Esophagus squamous epithelium (tissue), 5 donors: Measurements from ENCODE around the gene OTUD4. TPM values are rescaled to one million over a fixed set of nuclear protein-coding genes. Genes with fewer than 3 reads are reported as not detected.

ENCODE experiments used
- DNase-seq: peaks from one replicate; lab custom pipeline; 2025; lab: John Stamatoyannopoulos, UW
- H3K27ac ChIP-seq, 4 donors: fragments of 200-600 bp; sonication (generic); one replicate each; pipeline ENCODE4 v1.5.1; 2016 to 2019; ENCODE audit warnings: mild to moderate bottlenecking in 1 of 4
- H3K27me3 ChIP-seq, 4 donors: fragments of 200-600 bp; sonication (generic); 1 replicate in 3 of 4; 2 replicates in 1 of 4; pipeline versions ENCODE4 v1.5.1 to v1.6.0; 2017 to 2021; ENCODE audit warnings: antibody characterized with exemption in 1 of 4
- H3K36me3 ChIP-seq, 3 donors: fragments of 200-600 bp; sonication (generic); one replicate each; pipeline ENCODE4 v1.5.1; 2016 to 2019
- H3K4me1 ChIP-seq, 3 donors: fragments of 200-600 bp; sonication (generic); one replicate each; pipeline ENCODE4 v1.5.1; 2017 to 2019
- H3K4me3 ChIP-seq, 4 donors: fragments of 200-600 bp; sonication (generic); 1 replicate in 3 of 4; 2 replicates in 1 of 4; pipeline ENCODE4 v1.5.1; 2016 to 2019; ENCODE audit warnings: mild to moderate bottlenecking in 2 of 4, moderate library complexity in 1 of 4
- H3K9me3 ChIP-seq, 3 donors: fragments of 200-600 bp; sonication (generic); one replicate each; pipeline ENCODE4 v1.5.1; 2016 to 2019
- POLR2A ChIP-seq, 4 donors: fragments of 450-650 bp; IDR thresholded peaks; one replicate each; pipeline ENCODE4 v1.6.1; 2017; ENCODE audit warnings: antibody characterized with exemption in 4 of 4, mild to moderate bottlenecking in 4 of 4, moderate library complexity in 3 of 4
- WGBS, 2 donors: methylation state at CpG; one replicate each; pipeline ENCODE4 v1.1.5; 2018; 5-methylcytosine and 5-hydroxymethylcytosine counted together
- intact Hi-C: fragments of 100-400 bp; cut with DNase I; formaldehyde crosslinking; loops from one replicate; pipeline ENCODE4 v1.15.0; 2022
- total RNA-seq, 4 donors: library from RNA; depleted of rRNA; stranded (reverse); fragments of >200 nt; gene quantifications; one replicate each; pipeline ENCODE4 v1.1.0, GENCODE V29; 2016
- TF ChIP-seq, protein P1 (sequence below), 6 experiments: fragments of 450-650 bp in 4 of 6; fragments of 200-600 bp in 2 of 6; sonication (generic) in 2 of 6; IDR thresholded peaks; one replicate each; pipeline ENCODE4 v1.5.1; 2016 to 2019; ENCODE audit warnings: antibody characterized with exemption in 6 of 6, mild to moderate bottlenecking in 4 of 6, moderate library complexity in 4 of 6
- donor health status: DM: yes; HTN: yes; CAD: no.

Gene OTUD4
- total RNA-seq, 4 donors from 2014 or later: 15.2 to 34.0 (median 25.2) TPM

DNA sequence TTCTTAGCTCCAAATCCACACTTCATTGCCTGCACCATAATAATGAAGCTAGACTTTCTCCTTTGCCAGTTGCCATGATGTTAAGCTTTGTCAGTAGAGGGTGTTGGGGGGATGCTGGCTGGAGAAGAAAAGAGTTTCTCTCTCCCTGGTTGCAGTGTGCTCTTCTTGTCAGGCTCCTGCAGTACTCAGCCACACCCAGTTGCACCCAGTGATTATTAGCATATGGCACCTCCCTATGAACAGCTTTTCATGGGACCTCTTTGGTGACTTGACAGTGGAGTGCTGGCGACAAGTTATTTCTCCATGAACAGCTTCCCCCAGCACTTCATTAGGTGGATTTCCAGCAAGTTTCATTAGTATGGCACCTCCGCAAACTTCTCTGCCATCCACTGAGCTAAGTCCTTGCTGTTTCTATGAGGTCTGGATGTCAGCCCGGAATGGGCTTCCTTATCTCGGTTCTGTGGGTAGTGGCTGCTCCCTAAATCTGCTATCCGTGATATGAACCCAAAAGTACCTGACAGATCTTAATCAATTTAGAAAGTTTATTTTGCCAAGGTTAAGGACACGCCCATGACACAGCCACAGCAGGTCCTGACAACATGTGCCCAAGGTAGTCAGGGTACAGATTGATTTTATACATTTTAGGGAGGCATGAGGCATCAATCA lies 18.8 kb upstream of the OTUD4 start:
- no peak for TF ChIP-seq POLR2A (IDR thresholded peaks at IDR 0.05)
- Histone ChIP-seq H3K9me3 (no peaks in the 10 kb centered on the region), H3K27me3 (no peaks in the 10 kb centered on the region), H3K36me3 (no peaks in the 10 kb centered on the region), H3K4me3 (no peak overlapping the region), H3K27ac (no peak overlapping the region), H3K4me1 (no peaks in the 10 kb centered on the region)
- no peak for DNase-seq
- WGBS, 2 donors: 81% methylated on average over 6 of the region's 6 CpGs; no CpG with 5 or more reads in 1 of the 2 donors
- intact Hi-C loops: no loop called here

DNA sequence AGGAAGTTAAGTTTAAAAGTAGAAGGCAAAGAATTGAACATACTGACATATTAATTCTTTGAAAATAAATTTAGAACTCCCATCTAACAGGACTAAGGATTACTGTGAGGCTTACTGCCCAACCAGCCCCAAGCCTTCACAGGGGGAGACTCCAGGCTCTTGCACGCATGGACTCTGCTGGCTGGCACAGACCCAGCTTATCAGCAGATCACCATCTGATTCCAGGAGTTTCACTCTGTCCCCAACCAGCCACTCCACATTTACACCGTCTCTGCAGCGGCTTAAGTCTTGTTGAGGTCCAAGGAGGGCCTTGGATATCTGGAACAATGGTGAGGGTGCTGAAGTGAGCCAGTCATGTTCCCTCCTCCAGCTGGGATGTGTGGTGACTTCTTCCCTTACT lies 16.4 kb upstream of the OTUD4 start:
- intact Hi-C loops: no loop called here
- WGBS, 2 donors: 65 to 92% methylated on average over 3 of the region's 3 CpGs

GRCh38 chr4:145195167-145195952 lies 15.0 kb upstream of the OTUD4 start:
- intact Hi-C loops: no loop called here
- no peaks in the 10 kb centered on the region for H3K9me3 ChIP-seq
- H3K27ac ChIP-seq: no peak overlapping the region
- no peaks in the 10 kb centered on the region for H3K36me3 ChIP-seq
- DNase-seq: no peak
- no peaks in the 10 kb centered on the region for H3K27me3 ChIP-seq
- no peaks in the 10 kb centered on the region for H3K4me1 ChIP-seq
- H3K4me3 ChIP-seq: no peak overlapping the region
- WGBS, 2 donors: 67 to 77% methylated on average over 3 of the region's 3 CpGs
- no peak for TF ChIP-seq POLR2A (IDR thresholded peaks at IDR 0.05)
- TF ChIP-seq, protein P1, sequence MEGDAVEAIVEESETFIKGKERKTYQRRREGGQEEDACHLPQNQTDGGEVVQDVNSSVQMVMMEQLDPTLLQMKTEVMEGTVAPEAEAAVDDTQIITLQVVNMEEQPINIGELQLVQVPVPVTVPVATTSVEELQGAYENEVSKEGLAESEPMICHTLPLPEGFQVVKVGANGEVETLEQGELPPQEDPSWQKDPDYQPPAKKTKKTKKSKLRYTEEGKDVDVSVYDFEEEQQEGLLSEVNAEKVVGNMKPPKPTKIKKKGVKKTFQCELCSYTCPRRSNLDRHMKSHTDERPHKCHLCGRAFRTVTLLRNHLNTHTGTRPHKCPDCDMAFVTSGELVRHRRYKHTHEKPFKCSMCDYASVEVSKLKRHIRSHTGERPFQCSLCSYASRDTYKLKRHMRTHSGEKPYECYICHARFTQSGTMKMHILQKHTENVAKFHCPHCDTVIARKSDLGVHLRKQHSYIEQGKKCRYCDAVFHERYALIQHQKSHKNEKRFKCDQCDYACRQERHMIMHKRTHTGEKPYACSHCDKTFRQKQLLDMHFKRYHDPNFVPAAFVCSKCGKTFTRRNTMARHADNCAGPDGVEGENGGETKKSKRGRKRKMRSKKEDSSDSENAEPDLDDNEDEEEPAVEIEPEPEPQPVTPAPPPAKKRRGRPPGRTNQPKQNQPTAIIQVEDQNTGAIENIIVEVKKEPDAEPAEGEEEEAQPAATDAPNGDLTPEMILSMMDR (IDR thresholded peaks at IDR 0.05): no peak

More for the DNA sequence above, 16.4 kb upstream of the OTUD4 start:
- Histone ChIP-seq H3K9me3 (no peaks in the 10 kb centered on the region), H3K36me3 (no peaks in the 10 kb centered on the region), H3K27ac (no peak overlapping the region), H3K4me3 (no peak overlapping the region), H3K27me3 (no peaks in the 10 kb centered on the region), H3K4me1 (no peaks in the 10 kb centered on the region)
- no peak for TF ChIP-seq POLR2A (IDR thresholded peaks at IDR 0.05)
- TF ChIP-seq, protein P1 (IDR thresholded peaks at IDR 0.05): no peak
- no peak for DNase-seq

DNA sequence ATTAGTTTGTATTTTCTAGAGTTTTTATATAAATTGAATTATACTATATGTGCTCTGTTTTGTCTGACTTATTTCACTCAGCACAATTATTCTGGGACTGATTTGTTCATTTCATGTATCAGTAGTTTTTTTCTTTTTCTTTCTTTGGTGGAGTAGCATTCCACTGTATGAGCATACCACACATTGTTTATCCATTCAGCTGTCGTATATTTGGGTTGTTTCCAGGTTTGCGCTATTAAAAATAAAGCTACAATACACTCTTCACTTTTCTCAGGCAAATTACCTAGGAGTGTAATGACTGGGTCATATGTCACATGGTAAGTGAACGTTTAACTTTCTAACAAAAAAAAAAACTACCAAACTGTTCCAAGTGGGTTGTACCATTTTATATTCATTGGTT lies 9.6 kb upstream of the OTUD4 start:
- 36 to 50% methylated on average over 3 of the region's 3 CpGs for WGBS, 2 donors
- no peaks in the 10 kb centered on the region for H3K36me3 ChIP-seq
- no peak for DNase-seq
- no peak overlapping the region for H3K4me3 ChIP-seq
- no peaks in the 10 kb centered on the region for H3K9me3 ChIP-seq
- no peaks in the 10 kb centered on the region for H3K27me3 ChIP-seq
- no peak overlapping the region for H3K27ac ChIP-seq
- TF ChIP-seq, protein P1 (IDR thresholded peaks at IDR 0.05): no peak
- no peak for TF ChIP-seq POLR2A (IDR thresholded peaks at IDR 0.05)
- intact Hi-C loops: no loop called here
- no peaks in the 10 kb centered on the region for H3K4me1 ChIP-seq

GRCh38 chr4:145186729-145187128 lies 6.3 kb upstream of the OTUD4 start:
- Histone ChIP-seq H3K27ac (no peak overlapping the region), H3K4me1 (no peaks in the 10 kb centered on the region), H3K4me3 (no peak overlapping the region), H3K9me3 (no peaks in the 10 kb centered on the region), H3K36me3 (no peaks in the 10 kb centered on the region), H3K27me3 (no peaks in the 10 kb centered on the region)
- 72 to 85% methylated on average over 3 of the region's 3 CpGs for WGBS, 2 donors
- intact Hi-C loops: no loop called here
- TF ChIP-seq, protein P1 (IDR thresholded peaks at IDR 0.05): no peak
- no peak for TF ChIP-seq POLR2A (IDR thresholded peaks at IDR 0.05)
- no peak for DNase-seq
